ENCODE data around the gene BAZ2B.
A peak's percentile ranks its signal among the peaks of the same experiment; 100 is the strongest.

BAZ2B gene

DNA sequence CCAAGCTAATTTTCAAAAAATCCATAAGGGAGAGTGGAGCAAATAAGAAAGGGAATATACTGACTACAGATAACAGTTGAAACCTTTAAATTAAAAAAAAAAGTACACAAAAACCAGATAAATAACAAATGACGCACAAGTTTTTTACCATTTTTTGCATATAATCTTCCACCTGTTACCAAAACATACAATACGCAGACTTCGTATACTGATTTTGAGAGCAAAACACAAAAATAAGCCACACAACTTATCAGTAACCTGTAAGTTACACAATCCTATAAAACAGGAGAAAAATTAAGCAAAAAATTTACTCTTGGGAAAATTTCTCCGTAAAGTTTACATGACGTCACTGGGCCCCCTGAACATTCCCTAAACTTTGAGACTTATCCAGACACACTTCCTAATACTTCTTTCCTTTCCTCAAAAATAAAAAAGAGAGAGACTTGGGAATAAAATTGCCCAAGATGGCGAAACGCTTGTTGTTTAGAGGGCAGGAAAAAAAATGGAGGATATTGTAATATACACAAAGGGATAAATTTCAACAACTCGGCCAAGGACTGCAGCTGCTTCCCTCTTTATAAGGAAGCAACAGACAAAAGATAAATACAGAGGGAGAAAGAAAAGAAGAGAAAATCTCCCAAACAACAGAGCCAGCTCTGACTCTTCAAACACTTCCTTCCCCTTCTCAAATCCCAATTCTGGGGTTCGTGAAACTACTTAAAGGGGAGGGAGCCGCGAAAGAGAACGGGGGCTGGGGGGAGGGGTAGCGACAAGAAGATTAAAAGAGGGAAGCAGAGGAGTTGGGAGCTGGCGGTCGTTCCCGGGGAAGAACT is 1.6 kb downstream of the BAZ2B start:
- peak; percentile 78 for DNase-seq

DNA sequence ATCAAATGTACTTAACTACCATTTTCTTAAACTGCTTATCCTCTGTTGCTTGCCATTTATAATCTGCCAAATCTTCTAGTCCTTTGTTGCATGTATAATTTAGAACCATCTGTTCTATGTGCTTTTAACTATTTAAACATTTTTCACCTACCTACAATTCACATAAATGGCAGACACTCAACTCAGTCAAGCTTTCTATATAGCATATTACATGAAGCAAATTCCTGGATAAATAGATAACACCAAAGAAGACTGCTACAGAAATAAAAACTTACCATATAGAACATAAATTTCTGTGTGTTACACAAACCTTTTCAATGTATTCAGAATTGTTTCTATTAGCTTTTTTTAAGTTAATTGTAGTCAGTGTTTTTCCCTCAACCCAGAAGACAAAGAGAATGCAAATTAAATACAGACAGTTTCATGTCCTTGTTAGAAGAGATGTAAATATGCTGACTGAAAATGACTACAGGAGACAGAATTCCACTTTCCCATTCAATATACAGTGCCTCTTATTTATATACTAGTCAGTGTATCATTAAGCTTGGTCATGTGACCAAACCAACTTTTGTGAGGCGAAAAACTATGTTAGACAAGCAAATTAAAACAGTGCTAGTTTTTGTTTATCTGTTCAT is 2.6 kb downstream of the BAZ2B start:
- DNase-seq: no peak

DNA sequence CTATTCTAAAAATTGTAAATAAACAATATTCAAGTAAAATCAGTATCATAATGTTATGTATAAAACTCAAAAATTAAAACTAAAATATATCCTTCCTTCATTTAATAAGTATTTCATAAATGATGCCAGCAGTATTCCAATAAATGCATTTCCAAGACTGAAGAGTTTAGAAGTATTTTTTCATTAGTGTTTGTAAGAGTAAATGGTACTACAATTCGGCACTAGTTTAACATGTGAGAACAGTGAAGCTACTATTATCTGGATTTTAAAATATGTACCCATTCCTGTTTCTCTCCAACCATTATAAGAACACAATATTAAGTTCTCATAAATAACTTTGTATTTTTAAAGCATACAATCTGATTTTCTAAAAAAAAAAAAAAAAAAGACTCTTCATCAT is 3.3 kb downstream of the BAZ2B start:
- no peak for DNase-seq

DNA sequence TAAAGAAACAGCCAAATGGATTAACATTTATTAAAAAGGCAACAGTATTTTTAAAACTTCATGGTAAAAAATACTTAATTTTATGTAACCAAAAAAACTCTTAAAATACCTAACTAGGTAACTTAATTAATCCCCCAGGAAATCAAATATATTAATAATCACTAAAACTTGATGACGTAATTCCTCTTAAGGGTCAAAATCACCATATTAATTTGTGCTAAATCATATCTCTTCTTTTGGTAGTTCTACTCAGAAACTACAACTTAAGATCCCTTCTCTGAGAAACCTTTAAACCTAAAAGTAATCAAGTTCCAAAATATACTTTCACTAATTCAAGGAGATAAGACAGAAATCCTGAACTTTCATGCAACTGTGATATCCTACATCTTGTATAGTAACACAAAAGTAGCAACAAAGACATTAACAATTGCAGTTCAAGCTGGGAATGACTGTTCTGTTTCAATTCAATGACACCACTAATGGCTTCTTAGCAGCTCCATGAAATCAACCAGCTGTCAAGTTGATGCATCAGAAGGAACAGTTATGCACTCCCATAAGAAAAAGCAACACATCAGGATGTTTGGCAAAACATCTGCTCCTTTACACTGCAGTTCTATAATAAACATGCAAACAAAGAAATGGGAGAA is 4.0 kb downstream of the BAZ2B start:
- peak; percentile 62 for DNase-seq

DNA sequence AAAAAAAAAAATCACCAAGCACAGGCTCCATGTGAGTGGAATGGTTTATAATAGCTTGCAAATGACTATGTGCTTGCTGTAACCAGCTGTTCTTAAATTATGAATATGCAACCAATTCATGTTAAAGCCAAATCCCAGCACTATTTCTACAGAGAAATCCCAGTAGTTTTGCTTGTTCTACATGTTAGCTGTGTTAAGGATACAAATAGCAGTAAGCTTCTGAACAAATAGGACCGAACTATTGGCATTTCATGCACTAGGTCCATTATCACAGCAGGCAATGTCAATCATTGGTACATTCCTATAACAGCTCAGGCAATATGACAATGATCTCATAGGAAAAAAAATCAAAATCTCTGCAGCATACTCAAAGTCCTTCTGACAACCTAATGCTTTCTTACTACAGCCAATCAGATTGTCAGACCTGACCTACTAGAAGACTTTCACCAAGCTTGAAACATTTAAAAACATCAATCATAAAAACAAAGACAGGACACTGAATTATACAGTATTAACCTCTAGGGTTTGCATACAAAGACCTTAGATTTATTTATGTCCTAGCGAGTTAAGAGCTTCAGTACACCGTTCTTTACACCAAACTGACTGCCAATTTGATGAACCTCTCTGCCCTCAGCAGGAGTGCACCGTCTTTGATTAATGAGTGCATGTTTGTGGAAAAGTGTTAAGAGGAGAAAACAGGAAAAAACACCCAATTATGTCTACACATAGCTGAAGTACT is 6.4 kb downstream of the BAZ2B start:
- DNase-seq: peak; percentile 18

DNA sequence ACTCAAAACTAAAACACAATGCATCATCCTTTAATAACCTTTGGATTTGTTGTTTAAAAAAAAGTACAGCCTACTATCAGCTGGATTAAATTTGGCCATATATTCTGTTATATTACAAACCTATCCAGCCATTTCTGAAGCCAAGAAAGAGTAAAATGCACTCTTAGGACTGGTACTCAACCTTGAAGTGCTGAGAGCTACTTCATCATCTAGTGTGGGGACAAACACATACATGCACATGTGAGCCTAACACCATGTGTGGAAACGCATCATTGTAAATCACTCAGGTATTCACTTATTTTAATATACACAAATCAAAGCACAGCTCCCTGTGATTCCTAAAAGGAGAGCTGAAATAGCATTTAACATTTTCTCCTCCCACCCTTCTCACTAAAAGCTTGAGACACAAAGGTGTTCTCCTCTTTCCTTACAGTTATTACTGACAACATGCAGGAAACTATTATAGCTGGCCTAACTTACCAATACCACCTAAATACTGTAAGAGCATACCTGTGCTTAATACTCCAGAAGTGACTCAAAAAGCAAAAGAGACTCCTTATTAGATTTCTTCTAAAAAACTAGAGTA is 7.5 kb downstream of the BAZ2B start:
- DNase-seq: no peak

DNA sequence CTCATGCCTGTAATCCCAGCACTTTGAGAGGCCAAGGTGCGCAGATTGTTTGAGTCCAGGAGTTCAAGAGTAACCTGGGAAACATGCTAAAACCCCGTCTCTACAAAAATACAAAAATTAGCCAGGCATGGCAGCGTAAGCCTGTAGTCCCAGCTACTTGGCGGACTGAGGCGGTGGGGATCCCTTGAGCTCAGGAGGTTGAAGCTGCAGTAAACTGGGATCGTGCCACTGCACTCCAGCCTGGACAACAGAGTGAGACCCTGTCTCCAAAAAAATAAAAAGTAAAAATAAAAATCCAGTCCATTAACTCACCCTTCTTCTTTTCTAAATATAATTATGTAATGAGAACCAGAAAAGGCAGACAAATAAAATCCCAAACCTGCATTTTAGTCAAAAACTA is 8.2 kb downstream of the BAZ2B start:
- DNase-seq: no peak

DNA sequence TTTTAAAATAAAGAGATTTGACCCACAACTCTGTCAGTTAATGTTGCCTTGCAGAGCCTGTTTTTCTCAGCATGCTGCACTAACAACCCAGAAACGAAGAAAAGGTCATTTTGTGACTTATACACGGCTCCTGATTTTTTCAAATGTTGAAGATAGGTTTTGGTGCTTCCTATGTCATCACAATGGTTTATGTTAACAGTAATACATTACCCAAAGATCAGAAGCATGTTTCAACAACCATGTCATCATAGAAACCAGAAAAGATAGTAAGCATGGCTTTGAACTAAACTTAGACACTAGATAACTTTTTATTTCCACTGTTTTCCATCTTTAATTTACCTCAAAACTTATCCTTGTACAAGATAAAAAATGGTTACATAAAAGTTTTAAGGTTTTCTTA is 10.1 kb downstream of the BAZ2B start:
- DNase-seq: no peak

DNA sequence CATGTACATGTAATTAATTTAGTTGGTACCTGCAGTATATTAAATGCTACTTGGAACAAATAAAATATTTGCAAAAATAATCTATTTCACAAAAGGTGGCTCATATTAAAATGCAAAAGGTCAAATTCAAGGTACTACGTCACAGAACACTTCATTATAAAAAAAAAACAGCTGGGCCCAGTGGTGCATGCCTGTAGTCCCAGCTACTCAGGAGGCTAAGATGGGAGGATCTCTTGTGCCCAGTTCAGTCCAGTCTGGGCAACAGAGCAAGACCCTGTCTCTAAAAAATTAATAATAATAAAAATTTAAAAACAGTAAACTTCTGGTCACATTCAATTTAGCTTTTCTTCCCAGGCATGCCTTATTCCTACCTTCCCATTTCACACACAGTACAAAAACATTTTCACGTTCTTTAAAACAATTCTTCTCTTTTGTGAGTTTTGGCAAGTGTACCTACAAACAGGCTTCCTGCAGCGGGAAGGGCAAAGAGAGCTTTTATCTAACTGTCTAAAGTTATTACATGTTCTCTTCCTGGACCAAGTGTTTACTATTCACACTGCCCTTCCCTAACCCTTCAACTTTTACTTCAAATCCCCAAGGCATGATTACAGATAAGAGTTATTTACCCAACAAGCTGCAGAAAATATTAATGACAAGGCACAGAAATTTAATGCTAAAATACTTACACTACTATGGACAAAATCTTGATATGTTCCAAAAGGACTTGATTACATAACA is 10.7 kb downstream of the BAZ2B start:
- no peak for DNase-seq

DNA sequence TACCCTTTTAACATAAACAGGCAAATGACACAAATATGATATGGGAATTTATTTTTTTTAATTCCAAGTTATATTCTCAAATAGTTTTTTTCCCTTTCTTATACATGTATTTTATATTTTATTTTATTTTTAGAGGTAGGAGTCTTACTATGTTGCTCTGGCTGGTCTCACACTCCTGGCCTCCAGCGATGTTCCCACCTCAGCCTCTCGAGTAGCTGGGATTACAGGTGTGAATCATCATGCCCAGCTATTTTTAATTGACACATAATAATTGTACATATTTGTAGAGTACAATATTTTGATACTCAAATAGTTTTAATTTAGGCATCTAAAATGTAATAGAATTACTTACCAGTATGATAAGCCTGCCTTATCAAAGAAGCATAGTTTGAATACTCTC is 12.2 kb downstream of the BAZ2B start:
- DNase-seq: no peak

DNA sequence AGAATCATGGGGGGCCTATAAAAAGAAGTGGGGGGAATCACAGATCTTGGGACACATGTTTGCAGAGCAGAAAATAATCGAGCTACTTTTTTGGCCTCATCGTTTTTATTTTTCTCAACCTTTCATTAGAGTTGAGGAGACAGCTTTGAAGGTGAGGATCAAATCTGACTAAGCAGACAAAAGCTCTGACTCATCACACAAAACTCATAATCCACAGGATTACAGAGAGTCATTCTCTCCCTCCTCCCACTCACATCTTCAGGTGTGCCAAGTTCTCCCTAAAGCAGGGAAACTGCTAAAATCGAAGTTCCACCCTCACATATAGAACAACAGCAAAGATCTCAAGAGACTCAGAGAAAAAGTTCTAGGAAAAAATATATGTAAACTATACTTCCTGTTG is 15.6 kb downstream of the BAZ2B start:
- DNase-seq: no peak

DNA sequence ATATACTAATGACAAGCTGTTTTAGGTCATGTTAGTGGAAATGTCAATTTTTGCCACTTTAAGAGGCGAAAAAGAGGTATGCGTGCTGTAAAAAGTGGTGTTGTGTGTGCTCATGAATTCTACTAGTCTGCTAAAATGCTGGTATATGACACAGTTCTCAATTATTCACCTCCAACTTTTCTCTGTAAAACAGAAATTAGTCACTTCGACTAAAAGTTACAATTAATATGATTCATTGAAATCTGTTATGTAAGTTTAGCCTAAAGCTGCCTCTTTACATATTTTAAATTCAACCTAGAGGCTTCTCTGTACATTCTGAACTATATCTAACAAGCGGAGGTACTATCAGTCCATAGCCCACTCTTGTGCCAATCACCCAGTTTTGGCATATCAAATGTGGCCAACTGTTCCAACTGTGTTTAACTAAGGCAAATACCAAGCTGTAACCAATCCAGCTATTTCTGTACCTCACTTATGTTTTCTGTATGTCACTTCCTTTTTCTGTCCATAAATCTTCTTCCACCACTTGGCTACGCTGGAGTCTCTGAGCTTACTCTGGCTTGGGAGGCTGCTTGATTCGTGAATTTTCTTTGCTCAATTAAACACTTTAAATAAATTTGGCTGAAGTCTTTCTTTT is 20.8 kb downstream of the BAZ2B start:
- no peak for DNase-seq

DNA sequence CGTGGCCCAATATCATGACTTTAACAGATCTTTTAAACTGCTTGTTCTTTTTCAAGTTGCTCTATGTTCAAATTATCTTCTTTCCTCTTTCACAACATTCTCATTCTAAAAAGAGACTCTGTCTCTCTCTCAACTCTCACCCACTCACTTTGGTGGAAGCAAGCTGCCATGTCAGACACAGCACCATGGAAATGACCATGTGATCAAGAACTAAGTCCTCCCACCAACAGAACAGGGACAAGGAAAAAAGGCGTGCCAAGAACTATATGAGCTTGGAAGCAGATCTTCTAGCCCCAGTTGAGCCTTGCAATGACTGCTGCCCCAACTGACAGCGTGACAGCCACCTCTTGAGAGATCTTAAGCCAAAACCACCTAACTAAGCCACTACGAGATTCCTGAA is 23.9 kb downstream of the BAZ2B start:
- DNase-seq: no peak

DNA sequence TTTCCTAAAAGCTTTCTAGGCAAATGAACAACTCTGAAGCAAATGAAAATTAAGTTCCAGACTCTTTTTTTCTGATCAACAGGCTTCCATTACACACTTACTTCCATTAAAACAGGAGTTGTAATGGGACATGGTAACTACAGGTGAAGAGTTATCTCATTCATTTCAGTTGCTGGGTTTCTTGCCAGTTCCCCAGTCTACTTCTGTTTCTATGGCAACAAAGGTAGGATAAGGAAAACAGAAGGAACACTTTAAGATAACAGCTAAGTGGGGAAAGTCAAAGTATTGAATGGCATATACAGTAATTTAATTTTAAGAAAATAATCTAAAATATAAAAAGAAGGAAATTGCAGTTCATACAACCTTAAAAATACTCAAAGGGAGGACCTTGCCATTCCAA is 25.1 kb downstream of the BAZ2B start:
- no peak for DNase-seq

DNA sequence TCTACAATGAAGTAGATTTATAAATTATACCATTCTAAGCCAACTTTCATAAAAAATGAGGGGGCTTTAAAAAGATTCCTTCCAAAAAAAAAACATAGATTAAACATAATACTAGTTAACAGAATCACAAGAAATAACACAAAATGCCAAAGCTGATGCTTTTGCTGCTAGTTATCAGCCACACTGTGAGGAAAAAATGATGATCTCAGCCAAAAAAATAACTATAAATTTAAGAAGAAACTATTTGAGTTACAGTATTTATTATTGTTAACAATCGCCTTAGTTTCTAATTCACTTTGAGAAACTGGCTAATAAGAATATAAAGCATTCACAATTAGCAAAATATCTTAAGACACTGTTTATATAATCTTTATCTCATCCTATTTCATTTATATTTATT is 27.1 kb downstream of the BAZ2B start:
- DNase-seq: no peak

DNA sequence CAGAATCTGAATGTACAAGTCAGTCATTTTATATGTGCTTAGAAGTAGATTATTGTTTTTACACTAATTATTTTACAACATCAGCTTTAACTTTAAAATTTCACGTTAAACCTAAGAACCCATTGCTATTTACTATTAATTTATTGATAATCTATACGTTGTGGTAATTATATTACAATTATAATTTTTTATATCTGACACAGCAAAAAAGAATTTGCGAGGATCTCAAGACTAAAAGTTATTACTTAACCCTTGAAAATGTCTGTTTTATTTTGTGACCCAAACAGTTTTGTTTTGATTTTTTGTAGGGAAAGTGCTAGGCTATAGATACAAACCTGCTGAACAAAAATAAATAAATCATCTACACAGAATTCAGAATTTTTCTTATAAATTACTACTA is 30.3 kb downstream of the BAZ2B start:
- no peak for DNase-seq

DNA sequence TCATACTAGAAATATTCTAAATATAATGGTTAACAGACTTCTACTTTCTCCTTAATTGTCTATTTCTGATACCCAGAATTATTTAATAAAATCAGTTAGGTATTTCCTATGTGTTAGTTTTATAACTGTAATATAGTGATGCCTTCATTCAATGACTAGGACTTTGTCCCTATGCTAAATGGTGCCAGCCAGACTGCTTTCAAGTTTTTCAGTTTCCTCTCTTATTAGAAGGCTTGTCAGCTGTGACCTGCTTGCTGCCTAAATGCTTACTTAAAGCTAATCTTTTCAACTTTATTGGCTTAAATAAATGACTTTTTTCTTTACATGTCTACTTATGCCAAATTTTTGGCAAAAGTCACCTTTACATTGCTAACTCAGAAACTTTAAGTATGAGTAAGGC is 30.7 kb downstream of the BAZ2B start:
- no peak for DNase-seq

DNA sequence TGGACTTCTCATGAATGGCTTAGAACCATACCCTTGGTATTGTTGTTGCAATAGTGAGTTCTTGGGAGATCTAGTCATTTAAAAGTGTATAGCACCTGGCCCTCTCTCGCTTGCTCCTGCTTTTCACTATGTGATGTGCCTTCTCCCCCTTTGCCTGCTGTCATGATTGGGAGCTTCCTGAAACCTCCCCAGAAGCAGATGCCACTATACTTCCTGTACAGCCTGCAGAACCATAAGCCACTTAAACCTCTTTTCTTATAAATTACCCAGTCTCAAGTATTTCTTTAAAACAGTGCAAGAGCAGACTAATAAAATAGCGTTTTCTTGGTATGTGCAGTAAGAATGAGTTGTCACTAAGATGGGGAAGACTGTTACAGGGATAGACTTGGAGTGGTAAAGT is 31.6 kb downstream of the BAZ2B start:
- no peak for DNase-seq

DNA sequence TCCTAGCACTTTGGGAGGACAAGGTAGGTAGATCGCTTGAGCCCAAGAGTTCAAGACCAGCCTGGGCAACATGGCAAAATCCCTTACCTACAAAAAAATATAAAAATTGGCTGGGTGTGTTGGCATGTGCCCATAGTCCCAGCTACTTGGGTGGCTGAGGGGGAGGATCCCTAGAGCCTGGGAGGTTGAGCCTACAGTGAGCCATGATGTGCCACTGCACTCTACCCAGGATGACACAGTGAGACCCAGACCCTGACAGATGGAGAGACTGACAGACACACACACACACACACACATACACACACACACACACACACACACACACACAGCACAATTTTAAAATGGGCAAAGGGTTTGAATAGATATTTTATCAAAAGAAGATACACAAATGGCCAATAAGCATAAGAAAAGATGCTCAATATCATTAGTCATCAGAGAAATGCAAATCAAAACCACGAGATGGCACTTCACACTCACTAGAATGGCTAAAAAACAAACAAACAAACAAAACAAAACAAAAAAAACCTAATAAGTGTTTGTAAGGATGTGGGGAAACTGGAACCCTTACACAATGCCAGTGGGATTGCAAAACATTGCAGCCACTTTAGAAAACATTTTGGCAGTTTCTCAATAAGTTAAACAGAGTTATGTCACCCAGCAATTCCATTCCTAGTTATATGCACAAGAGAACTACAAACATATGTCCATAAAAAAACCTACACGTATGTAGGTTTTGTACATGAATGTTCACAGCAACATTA is 42.3 kb downstream of the BAZ2B start:
- no peak for DNase-seq

DNA sequence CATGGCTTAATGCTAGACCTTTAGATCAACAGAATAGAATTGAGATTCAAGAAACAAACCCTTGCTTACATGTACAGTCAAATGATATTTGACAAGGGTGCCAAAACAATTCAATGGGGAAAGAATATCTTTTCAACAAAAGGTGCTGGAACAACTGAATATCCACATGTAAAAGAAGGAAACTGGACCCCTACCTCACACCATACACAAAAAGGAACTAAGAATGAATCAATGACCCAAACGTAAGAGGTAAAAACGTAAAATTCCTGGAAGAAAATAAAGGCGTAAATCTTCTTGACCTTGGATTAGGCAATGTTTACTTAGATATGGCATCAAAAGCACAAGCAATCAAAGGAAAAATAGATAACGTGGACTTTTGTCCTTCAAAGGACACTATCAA is 43.1 kb downstream of the BAZ2B start:
- DNase-seq: no peak

DNA sequence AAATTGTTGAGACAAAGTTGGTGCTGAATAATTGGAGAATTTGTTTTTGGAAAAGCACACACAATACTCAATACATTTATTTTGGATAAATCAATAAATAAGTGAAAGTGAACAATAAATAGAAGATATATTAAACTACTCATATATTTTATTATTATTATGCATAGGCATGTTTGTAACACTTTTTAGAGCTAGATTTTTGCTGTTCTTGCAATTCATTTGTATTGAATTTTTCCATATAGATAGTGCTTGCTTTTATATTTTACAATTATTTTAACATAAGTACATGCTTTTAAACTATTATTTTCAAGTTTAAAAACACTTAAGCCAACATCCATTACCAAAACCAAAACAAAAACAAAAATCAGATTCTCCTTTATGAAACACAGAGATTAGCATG is 43.9 kb downstream of the BAZ2B start:
- no peak for DNase-seq

Measured in NCI-H2171 (cell line).